Testis (tissue), 3 donors: Measurements from ENCODE around the gene IRF8. TPM values are rescaled to one million over a fixed set of nuclear protein-coding genes. Genes with fewer than 3 reads are reported as not detected.
"Not testable (repeated sequence)": the region's sequence is repeated elsewhere in the genome, so short reads cannot be mapped to it uniquely, and the experiment has no call there.

Experiments
- DNase-seq: peaks from one replicate; pipeline ENCODE4 v3.0.0-alpha.2; 2019
- H3K27ac ChIP-seq, 2 donors: fragments of 200-600 bp; sonication (generic); one replicate each; pipeline ENCODE4 v1.5.1; 2019
- H3K27me3 ChIP-seq: fragments of 200-600 bp; sonication (generic); one replicate; pipeline ENCODE4 v1.5.1; 2019
- H3K36me3 ChIP-seq: fragments of 200-600 bp; sonication (generic); one replicate; pipeline ENCODE4 v1.5.1; 2017; ENCODE audit warnings: low read depth; ENCODE audit errors: missing control alignments
- H3K4me1 ChIP-seq: fragments of 200-600 bp; sonication (generic); one replicate; pipeline ENCODE4 v1.5.1; 2019
- H3K4me3 ChIP-seq, 2 donors: fragments of 200-600 bp; sonication (generic); one replicate each; pipeline ENCODE4 v1.5.1; 2017 to 2019
- H3K9me3 ChIP-seq: fragments of 200-600 bp; sonication (generic); one replicate; pipeline ENCODE4 v1.5.1; 2017
- POLR2A ChIP-seq: fragments of 450-650 bp; IDR thresholded peaks from one replicate; pipeline ENCODE4 v1.6.1; 2017; ENCODE audit warnings: antibody characterized with exemption, mild to moderate bottlenecking, moderate library complexity
- WGBS, 2 donors: methylation state at CpG; one replicate each; pipeline ENCODE4 v1.1.5; 2018; 5-methylcytosine and 5-hydroxymethylcytosine counted together
- intact Hi-C: fragments of 100-400 bp; cut with DNase I; formaldehyde crosslinking; loops from one replicate; pipeline ENCODE4 v1.15.1; 2023; ENCODE audit warnings: low total_unique reads
- polyA plus RNA-seq: library from polyadenylated mRNA; stranded (reverse); fragments of 350-450 nt; fragmentation: Illumina TruSeq; extraction: RNeasy Lipid Tissue Mini Kit (QIAGEN cat#74804); gene quantifications from one replicate; pipeline ENCODE4 v1.2.3, GENCODE V29; 2014; ENCODE audit warnings: low read depth, low replicate concordance; ENCODE audit not compliant: insufficient read depth
- total RNA-seq, 2 donors: library from RNA; depleted of rRNA; stranded (reverse); fragments of >200 nt; gene quantifications; one replicate each; pipeline ENCODE4 v1.2.3, GENCODE V29; 2016
- TF ChIP-seq, protein P1 (sequence below), 3 experiments: fragments of 450-650 bp in 2 of 3; fragments of 200-600 bp in 1 of 3; sonication (generic) in 1 of 3; IDR thresholded peaks; one replicate each; pipeline ENCODE4 v1.5.1; 2016 to 2019; ENCODE audit warnings: antibody characterized with exemption in 3 of 3, mild to moderate bottlenecking in 2 of 3, moderate library complexity in 1 of 3

Gene IRF8
- total and polyA plus RNA-seq, 3 donors from 2014 or later = 7.2 to 15.0 (median 14.0) TPM

DNA sequence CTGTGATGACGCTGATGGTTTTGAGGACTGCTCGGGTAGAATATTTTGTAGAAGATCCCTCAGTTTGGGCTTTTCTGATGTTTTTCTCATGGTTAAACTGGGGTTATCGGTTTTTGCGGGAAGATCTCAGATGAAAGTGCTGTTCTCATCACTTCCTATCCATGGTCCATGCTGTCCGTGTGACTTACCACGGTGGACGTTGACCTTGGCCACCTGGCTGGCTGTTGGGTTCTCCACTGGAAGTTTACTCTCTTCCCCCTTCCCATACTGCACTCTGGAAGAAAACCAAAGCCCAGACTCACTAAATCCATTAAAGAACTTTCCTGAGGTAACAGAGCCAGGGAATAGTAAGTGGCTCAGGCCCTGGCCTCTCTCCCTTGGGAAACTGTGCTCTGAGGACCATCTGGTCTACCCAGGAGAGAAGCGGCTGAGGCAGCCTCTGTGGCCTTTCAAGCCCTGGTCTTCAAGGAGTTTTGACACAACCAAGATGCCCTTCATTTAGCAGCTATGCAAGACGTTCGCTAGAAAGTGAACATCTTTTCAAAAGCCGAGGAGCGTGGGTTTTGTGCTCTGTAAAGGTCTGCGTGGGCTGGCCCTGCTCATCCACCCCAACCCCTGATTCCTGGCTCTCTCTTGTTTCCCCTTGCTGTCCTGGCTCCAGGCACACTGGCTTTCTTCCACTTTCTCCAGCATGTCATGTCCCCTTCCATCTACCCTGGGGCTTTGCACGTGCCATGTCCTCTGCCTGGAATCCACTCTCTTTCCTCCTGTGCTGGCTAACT, 43.1 kb downstream of the IRF8 start:
- H3K4me3 ChIP-seq = no peak overlapping the region
- no peak for DNase-seq
- H3K36me3 ChIP-seq = no peaks in the 10 kb centered on the region
- no peaks in the 10 kb centered on the region for H3K4me1 ChIP-seq
- no peaks in the 10 kb centered on the region for H3K9me3 ChIP-seq
- no peak overlapping the region for H3K27ac ChIP-seq
- 60 to 65% methylated on average over 14 of the region's 14 CpGs for WGBS, 2 donors
- TF ChIP-seq, protein P1, sequence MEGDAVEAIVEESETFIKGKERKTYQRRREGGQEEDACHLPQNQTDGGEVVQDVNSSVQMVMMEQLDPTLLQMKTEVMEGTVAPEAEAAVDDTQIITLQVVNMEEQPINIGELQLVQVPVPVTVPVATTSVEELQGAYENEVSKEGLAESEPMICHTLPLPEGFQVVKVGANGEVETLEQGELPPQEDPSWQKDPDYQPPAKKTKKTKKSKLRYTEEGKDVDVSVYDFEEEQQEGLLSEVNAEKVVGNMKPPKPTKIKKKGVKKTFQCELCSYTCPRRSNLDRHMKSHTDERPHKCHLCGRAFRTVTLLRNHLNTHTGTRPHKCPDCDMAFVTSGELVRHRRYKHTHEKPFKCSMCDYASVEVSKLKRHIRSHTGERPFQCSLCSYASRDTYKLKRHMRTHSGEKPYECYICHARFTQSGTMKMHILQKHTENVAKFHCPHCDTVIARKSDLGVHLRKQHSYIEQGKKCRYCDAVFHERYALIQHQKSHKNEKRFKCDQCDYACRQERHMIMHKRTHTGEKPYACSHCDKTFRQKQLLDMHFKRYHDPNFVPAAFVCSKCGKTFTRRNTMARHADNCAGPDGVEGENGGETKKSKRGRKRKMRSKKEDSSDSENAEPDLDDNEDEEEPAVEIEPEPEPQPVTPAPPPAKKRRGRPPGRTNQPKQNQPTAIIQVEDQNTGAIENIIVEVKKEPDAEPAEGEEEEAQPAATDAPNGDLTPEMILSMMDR (IDR thresholded peaks at IDR 0.05) = no peak
- TF ChIP-seq POLR2A = no peak
- H3K27me3 ChIP-seq = no peaks in the 10 kb centered on the region
- intact Hi-C loops = no loop called here

DNA sequence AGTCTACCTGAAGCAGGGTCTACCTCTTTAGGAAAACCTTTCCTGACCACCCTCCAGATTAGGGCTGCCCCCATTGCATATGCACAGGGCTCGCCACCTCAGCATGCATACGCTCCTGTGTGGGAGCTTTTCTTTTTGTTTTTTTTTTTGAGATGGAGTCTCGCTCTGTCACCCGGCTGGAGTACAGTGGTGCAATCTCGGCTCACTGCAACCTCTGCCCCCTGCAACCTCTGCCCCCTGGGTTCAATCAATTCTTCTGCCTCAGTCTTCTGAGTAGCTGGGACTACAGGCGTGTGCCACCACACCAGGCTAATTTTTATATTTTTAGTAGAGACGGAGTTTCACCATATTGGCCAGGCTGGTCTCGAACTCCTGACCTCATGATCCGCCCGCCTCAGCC, 43.7 kb downstream of the IRF8 start:
- intact Hi-C loops, DNase-seq, H3K9me3 ChIP-seq, H3K4me1 ChIP-seq, H3K27ac ChIP-seq, H3K36me3 ChIP-seq, H3K27me3 ChIP-seq, H3K4me3 ChIP-seq: not testable (repeated sequence)
- 88 to 92% methylated on average over 10 of the region's 10 CpGs for WGBS, 2 donors

DNA sequence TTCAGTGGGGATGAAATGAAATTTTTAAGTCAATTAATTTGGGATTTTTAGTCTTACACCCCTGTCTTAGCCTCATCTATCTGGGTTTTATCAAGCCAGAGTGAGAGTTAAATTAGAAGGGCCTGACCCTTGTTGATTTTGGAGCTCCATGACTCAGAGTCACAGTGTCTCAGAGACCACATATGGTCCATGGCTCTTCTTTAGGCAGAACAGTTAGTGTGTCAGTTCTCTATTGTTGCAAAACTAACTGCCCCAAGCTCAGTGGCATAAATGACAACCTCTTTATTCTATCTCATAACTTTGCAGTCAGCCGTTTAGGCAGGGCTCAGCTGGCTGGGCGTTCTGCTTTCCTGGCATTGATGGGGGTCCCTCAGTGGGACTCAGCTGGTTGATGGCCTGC, 44.7 kb downstream of the IRF8 start:
- H3K4me1 ChIP-seq = no peaks in the 10 kb centered on the region
- intact Hi-C loops = no loop called here
- TF ChIP-seq, protein P1 (IDR thresholded peaks at IDR 0.05) = no peak
- TF ChIP-seq POLR2A = no peak
- H3K4me3 ChIP-seq = no peak overlapping the region
- WGBS, 2 donors = 75 to 85% methylated on average over 2 of the region's 2 CpGs
- H3K36me3 ChIP-seq = no peaks in the 10 kb centered on the region
- H3K27ac ChIP-seq = no peak overlapping the region
- no peak for DNase-seq
- no peaks in the 10 kb centered on the region for H3K9me3 ChIP-seq
- no peaks in the 10 kb centered on the region for H3K27me3 ChIP-seq

DNA sequence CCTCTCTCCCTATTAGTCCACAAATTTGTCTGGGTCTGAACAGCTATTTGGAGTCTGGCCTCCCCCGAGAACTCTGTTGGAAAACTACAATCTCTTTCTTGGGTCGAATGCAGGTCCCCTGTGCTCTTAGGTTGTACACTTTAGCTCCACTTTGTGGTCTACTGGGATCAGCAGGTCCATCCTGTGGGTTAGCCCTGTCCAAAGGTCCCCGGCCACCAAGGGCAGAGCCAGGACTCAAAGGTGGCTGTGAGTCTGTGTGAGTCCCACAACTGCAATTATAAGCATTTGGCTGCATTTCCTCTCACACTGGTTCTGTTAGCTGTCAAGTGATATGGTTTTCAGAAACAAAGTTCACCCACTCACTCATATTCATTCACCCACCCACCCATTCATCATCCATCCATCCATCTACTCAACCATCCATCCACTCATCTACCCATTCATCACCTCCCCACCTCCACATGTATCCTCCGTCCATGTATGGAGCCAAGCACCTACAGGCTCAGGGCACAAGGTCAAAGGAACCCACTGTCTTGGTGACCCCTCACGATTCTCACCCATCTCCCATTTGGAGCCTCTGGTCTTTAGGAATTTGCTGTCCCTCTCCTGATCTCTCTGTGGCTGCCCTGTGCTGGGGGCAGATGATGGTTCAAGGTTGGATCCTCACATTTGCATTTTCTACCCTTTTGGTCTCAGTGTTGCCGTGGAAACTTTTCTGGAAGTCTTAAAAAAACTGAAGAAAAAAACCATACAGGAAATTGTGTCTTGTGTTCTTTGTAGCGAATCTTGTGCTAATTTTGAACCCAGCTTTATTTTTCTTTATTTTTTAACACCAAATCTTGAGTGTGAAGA, 45.8 kb downstream of the IRF8 start:
- no peak overlapping the region for H3K27ac ChIP-seq
- H3K4me1 ChIP-seq = no peaks in the 10 kb centered on the region
- TF ChIP-seq, protein P1 (IDR thresholded peaks at IDR 0.05) = no peak
- TF ChIP-seq POLR2A = no peak
- H3K9me3 ChIP-seq = no peaks in the 10 kb centered on the region
- no peaks in the 10 kb centered on the region for H3K27me3 ChIP-seq
- intact Hi-C loops = no loop called here
- WGBS, 2 donors = 81 to 87% methylated on average over 7 of the region's 7 CpGs
- DNase-seq = no peak
- H3K36me3 ChIP-seq = no peaks in the 10 kb centered on the region
- no peak overlapping the region for H3K4me3 ChIP-seq

DNA sequence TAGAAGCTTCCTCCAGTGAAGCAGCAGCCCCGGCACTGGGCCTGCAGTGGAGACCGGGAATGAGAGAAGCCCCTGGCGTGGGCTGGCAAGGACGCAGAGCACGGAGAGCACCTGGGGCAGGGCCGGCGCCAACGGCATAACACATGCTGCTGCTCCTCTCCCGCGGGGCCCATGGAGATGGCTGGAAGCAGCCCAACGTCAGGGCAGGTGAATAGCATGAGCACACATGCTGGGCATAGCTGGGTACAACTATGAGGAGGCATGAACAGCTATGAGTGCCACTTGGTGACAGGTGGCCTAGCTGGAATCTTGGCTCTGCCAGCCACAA, 46.4 kb downstream of the IRF8 start:
- no peaks in the 10 kb centered on the region for H3K36me3 ChIP-seq
- H3K27me3 ChIP-seq = no peaks in the 10 kb centered on the region
- no peak overlapping the region for H3K27ac ChIP-seq
- DNase-seq = no peak
- H3K4me1 ChIP-seq = no peaks in the 10 kb centered on the region
- TF ChIP-seq, protein P1 (IDR thresholded peaks at IDR 0.05) = no peak
- no peak for TF ChIP-seq POLR2A
- no peak overlapping the region for H3K4me3 ChIP-seq
- intact Hi-C loops = no loop called here
- WGBS, 2 donors = 89 to 95% methylated on average over 5 to 11 of the region's 11 CpGs
- H3K9me3 ChIP-seq = no peaks in the 10 kb centered on the region
